Sigmoid colon (tissue), 4 donors: ENCODE data around the gene MARCHF11.

ENCODE experiments used
- CTCF ChIP-seq, 4 experiments: fragments of 450-650 bp in 3 of 4; fragments of 200-600 bp in 1 of 4; IDR thresholded peaks; one replicate each; pipeline ENCODE4 v1.5.1; 2016 to 2019; ENCODE audit warnings: antibody characterized with exemption in 4 of 4, mild to moderate bottlenecking in 3 of 4, moderate library complexity in 2 of 4
- POLR2AphosphoS5 ChIP-seq, 4 donors: sonication (generic); formaldehyde crosslinking; IDR thresholded peaks; one replicate each; pipeline ENCODE4 v1.6.1; 2017; ENCODE audit warnings: antibody characterized with exemption in 4 of 4

GRCh38 chr5:16147179-16147900, 32.3 kb downstream of the MARCHF11 start:
- TF ChIP-seq CTCF (IDR thresholded peaks at IDR 0.05) (no peak), POLR2AphosphoS5 (IDR thresholded peaks at IDR 0.05) (no peak)
